Liver (tissue), 9 donors: Measurements from ENCODE around the gene CYSRT1. TPM values are rescaled to one million over a fixed set of nuclear protein-coding genes. Genes with fewer than 3 reads are reported as not detected.

Source experiments
- DNase-seq: peaks from one replicate; pipeline ENCODE4 v3.0.0-alpha.2; 2017; ENCODE audit warnings: low spot score
- H3K27ac ChIP-seq, 2 donors: one replicate each; pipeline ENCODE4 v1.7.0; 2013; ENCODE audit warnings: inconsistent platforms in 2 of 2, low read length in 2 of 2, control low read depth in 1 of 2, low read depth in 1 of 2, mild to moderate bottlenecking in 1 of 2
- H3K27me3 ChIP-seq, 4 donors: one replicate each; pipeline versions ENCODE4 v1.6.1 to v1.7.0; 2013; ENCODE audit warnings: low read length in 3 of 4, inconsistent platforms in 1 of 4, mild to moderate bottlenecking in 1 of 4, moderate library complexity in 1 of 4; ENCODE audit not compliant: control insufficient read depth in 4 of 4, insufficient read depth in 4 of 4
- H3K36me3 ChIP-seq, 4 donors: one replicate each; pipeline versions ENCODE4 v1.6.1 to v1.7.0; 2013; ENCODE audit warnings: low read length in 3 of 4, mild to moderate bottlenecking in 3 of 4, low read depth in 1 of 4, moderate library complexity in 1 of 4; ENCODE audit not compliant: control insufficient read depth in 4 of 4, insufficient read depth in 3 of 4
- H3K4me1 ChIP-seq, 4 donors: one replicate each; pipeline versions ENCODE4 v1.6.1 to v1.7.0; 2013; ENCODE audit warnings: low read length in 3 of 4, mild to moderate bottlenecking in 3 of 4, moderate library complexity in 1 of 4; ENCODE audit not compliant: control insufficient read depth in 4 of 4, insufficient read depth in 4 of 4
- H3K4me3 ChIP-seq, 3 donors: one replicate each; pipeline versions ENCODE4 v1.6.1 to v1.7.0; 2013; ENCODE audit warnings: low read length in 3 of 3, control low read depth in 1 of 3, low read depth in 1 of 3, mild to moderate bottlenecking in 1 of 3
- H3K9ac ChIP-seq, 2 donors: one replicate each; pipeline ENCODE4 v1.7.0; 2013; ENCODE audit warnings: low read length in 2 of 2, mild to moderate bottlenecking in 2 of 2, moderate library complexity in 2 of 2, control low read depth in 1 of 2, low read depth in 1 of 2
- H3K9me3 ChIP-seq, 4 donors: one replicate each; pipeline versions ENCODE4 v1.6.1 to v1.7.0; 2013; ENCODE audit warnings: low read length in 3 of 4; ENCODE audit not compliant: control insufficient read depth in 4 of 4
- ATF3 ChIP-seq: IDR thresholded peaks from 2 replicates; pipeline ENCODE4 v1.6.1; 2016; ENCODE audit warnings: antibody characterized with exemption
- CTCF ChIP-seq: fragments of 150-350 bp; IDR thresholded peaks from 2 replicates; pipeline ENCODE4 v1.5.1; 2017; ENCODE audit warnings: improper control_type of control experiment, low read depth, low read length; ENCODE audit not compliant: missing input control
- FOXA1 ChIP-seq: IDR thresholded peaks from 2 replicates; pipeline ENCODE4 v1.6.1; 2016; ENCODE audit warnings: antibody characterized with exemption
- FOXA2 ChIP-seq: IDR thresholded peaks from 2 replicates; pipeline ENCODE4 v1.6.1; 2016; ENCODE audit warnings: antibody characterized with exemption
- GABPA ChIP-seq, 2 donors: IDR thresholded peaks in 1 of 2; conservative IDR thresholded peaks in 1 of 2; 2 replicates each; pipeline ENCODE4 v1.6.1; 2016; ENCODE audit warnings: antibody characterized with exemption in 2 of 2, mild to moderate bottlenecking in 1 of 2, moderate library complexity in 1 of 2
- HNF4A ChIP-seq, 2 donors: conservative IDR thresholded peaks; 2 replicates each; pipeline ENCODE4 v1.6.1; 2016; ENCODE audit warnings: antibody characterized with exemption in 2 of 2, mild to moderate bottlenecking in 2 of 2
- JUND ChIP-seq, 2 donors: IDR thresholded peaks; 2 replicates each; pipeline ENCODE4 v1.6.1; 2016; ENCODE audit warnings: antibody characterized with exemption in 2 of 2
- RAD21 ChIP-seq, 2 donors: IDR thresholded peaks; 2 replicates each; pipeline ENCODE4 v1.6.1; 2016; ENCODE audit warnings: antibody characterized with exemption in 2 of 2, mild to moderate bottlenecking in 2 of 2
- REST ChIP-seq: IDR thresholded peaks from 2 replicates; pipeline ENCODE4 v1.6.1; 2016; ENCODE audit warnings: antibody characterized with exemption, mild to moderate bottlenecking
- RXRA ChIP-seq, 2 donors: IDR thresholded peaks; 2 replicates each; pipeline ENCODE4 v1.6.1; 2017 to 2018; ENCODE audit warnings: antibody characterized with exemption in 2 of 2, mild to moderate bottlenecking in 1 of 2
- SP1 ChIP-seq: IDR thresholded peaks from 2 replicates; pipeline ENCODE4 v1.6.1; 2018; ENCODE audit warnings: antibody characterized with exemption, mild to moderate bottlenecking
- TAF1 ChIP-seq: conservative IDR thresholded peaks from 2 replicates; pipeline ENCODE4 v1.6.1; 2016; ENCODE audit warnings: antibody characterized with exemption, mild to moderate bottlenecking
- YY1 ChIP-seq: IDR thresholded peaks from 2 replicates; pipeline ENCODE4 v1.6.1; 2016; ENCODE audit warnings: antibody characterized with exemption, mild to moderate bottlenecking
- WGBS: extraction: QIAGEN DNeasy Blood & Tissue Kit; methylation state at CpG from one replicate; pipeline ENCODE4 v1.1.7; 2013; 5-methylcytosine and 5-hydroxymethylcytosine counted together
- polyA plus RNA-seq, 2 donors: library from polyadenylated mRNA; stranded (reverse) in 1 of 2; unstranded in 1 of 2; fragments of 200-250 nt in 1 of 2; fragments of >200 nt in 1 of 2; fragmentation: Nextera tagmentation in 1 of 2; extraction: Ambion mirVana in 1 of 2; gene quantifications; one replicate each; pipeline versions ENCODE4 v1.2.1 to v1.2.3, GENCODE V29; 2013 to 2015
- total RNA-seq, 2 donors: library from RNA; depleted of rRNA; stranded (reverse); fragments of >200 nt; gene quantifications; one replicate each; pipeline ENCODE4 v1.2.3, GENCODE V29; 2014
- donor health status: healthy.
- donor health status: healthy.
- donor health status: healthy.
- donor health status: healthy.
- donor health status: healthy.

The CYSRT1 gene
- total and polyA plus RNA-seq, 4 donors, result 0.14 to 0.50 (median 0.20) TPM

GRCh38 chr9:137193771-137194170 lies 31.2 kb upstream of the CYSRT1 start:
- 84% methylated on average over 14 of the region's 14 CpGs for WGBS
- peaks cover 26 to 76% (median 63%) of the 10 kb centered on the region in 4 donors for H3K4me1 ChIP-seq
- DNase-seq, result no peak
- H3K27me3 ChIP-seq, result no peaks in the 10 kb centered on the region
- H3K4me3 ChIP-seq, result no peak overlapping the region
- no peaks in the 10 kb centered on the region for H3K9me3 ChIP-seq
- no peak for TF ChIP-seq YY1
- TF ChIP-seq SP1, result no peak
- no peak for TF ChIP-seq RAD21 (IDR thresholded peaks at IDR 0.05)
- no peak for TF ChIP-seq RXRA (IDR thresholded peaks at IDR 0.05)
- TF ChIP-seq GABPA (IDR thresholded peaks at IDR 0.05 in 1 of 2, conservative IDR thresholded peaks at IDR 0.05 in 1 of 2), result no peak
- no peak for TF ChIP-seq ATF3
- no peak for TF ChIP-seq FOXA1
- TF ChIP-seq CTCF, result no peak
- TF ChIP-seq FOXA2, result no peak
- TF ChIP-seq REST, result no peak
- H3K36me3 ChIP-seq, result peaks cover 3 to 17% (median 5%) of the 10 kb centered on the region in 4 donors
- H3K27ac ChIP-seq, result no peak overlapping the region
- H3K9ac ChIP-seq, result no peak overlapping the region

- H3K4me1 ChIP-seq, result peaks cover 26 to 77% (median 61%) of the 10 kb centered on the region in 4 donors
- TF ChIP-seq RXRA (IDR thresholded peaks at IDR 0.05) (peak in 1 of 2 donors; percentile 25), HNF4A (conservative IDR thresholded peaks at IDR 0.05) (no peak), JUND (IDR thresholded peaks at IDR 0.05) (no peak), YY1 (no peak)
- H3K36me3 ChIP-seq, result peaks cover 3 to 17% (median 5%) of the 10 kb centered on the region in 4 donors
- DNase-seq, result no peak
- H3K4me3 ChIP-seq, result peak overlapping the region in 1 of 3 donors; percentile 11
- no peaks in the 10 kb centered on the region for H3K9me3 ChIP-seq
- H3K9ac ChIP-seq, result no peak overlapping the region
- H3K27ac ChIP-seq, result peak overlapping the region in 1 of 2 donors; percentile 41
- 37% methylated on average over 16 of the region's 16 CpGs for WGBS
- H3K27me3 ChIP-seq, result no peaks in the 10 kb centered on the region
These were observed 30.6 kb upstream of the CYSRT1 start for GRCh38 chr9:137194388-137194787.

GRCh38 chr9:137194909-137195308 lies 30.1 kb upstream of the CYSRT1 start:
- TF ChIP-seq REST, result no peak
- TF ChIP-seq JUND (IDR thresholded peaks at IDR 0.05), result no peak
- TF ChIP-seq TAF1, result no peak
- TF ChIP-seq RXRA (IDR thresholded peaks at IDR 0.05), result no peak
- TF ChIP-seq ATF3, result no peak
- Histone ChIP-seq H3K27me3 (no peaks in the 10 kb centered on the region), H3K36me3 (peaks cover 2 to 16% (median 5%) of the 10 kb centered on the region in 4 donors), H3K4me1 (peaks cover 24 to 75% (median 57%) of the 10 kb centered on the region in 4 donors), H3K4me3 (peak overlapping the region in 1 of 3 donors; percentile 11), H3K9ac (peak overlapping the region in 1 of 2 donors; percentile 10), H3K9me3 (no peaks in the 10 kb centered on the region), H3K27ac (peak overlapping the region in 1 of 2 donors; percentile 41)
- DNase-seq, result no peak
- 57% methylated on average over 10 of the region's 10 CpGs for WGBS
